HCT116 (cell line): Measurements from ENCODE around the gene ZBTB38. TPM values are rescaled to one million over a fixed set of nuclear protein-coding genes. Genes with fewer than 3 reads are reported as not detected.

Source experiments
- ATAC-seq: fragments of 200-7000 bp; cut with Tn5 transposase; 2 replicates; pipeline ENCODE4 v1.9.1; 2020; ENCODE audit warnings: mild to moderate bottlenecking, moderate library complexity
- BruUV-seq: library from RNA; stranded (reverse); fragments of 400-500 nt; replicated peaks from 2 replicates; lab custom pipeline; 2021; lab: Mats Ljungman, UMichigan
- CTCF ChIA-PET: fragments of 300-600 bp; sonication (Branson Sonifier 250); formaldehyde crosslinking; loops from one replicate; lab custom pipeline; 2021; ENCODE audit warnings: antibody characterized with exemption; lab: Charles Lee
- POLR2A ChIA-PET: fragments of 300-600, 350-600 bp; sonication (Branson Sonifier 250); formaldehyde crosslinking; loops from one replicate; lab custom pipeline; 2021; ENCODE audit warnings: antibody characterized with exemption; lab: Charles Lee
- RAD21 ChIA-PET, 2 experiments: fragments of 300-600 bp; sonication (Branson Sonifier 250); formaldehyde crosslinking; loops; one replicate each; lab custom pipeline; 2023; ENCODE audit warnings: low total read pairs in 2 of 2; ENCODE audit not compliant: uncharacterized antibody in 2 of 2, unreplicated experiment in 2 of 2, low non-redundant PET in 1 of 2; lab: Charles Lee
- DNase-seq: peaks from one replicate; pipeline ENCODE4 v3.0.0-alpha.2; 2010; ENCODE audit warnings: low read depth, low spot score
- H2AFZ ChIP-seq: fragments of 200-600 bp; shearing (Covaris generic), sonication (generic); 2 replicates; pipeline ENCODE4 v1.6.1; 2017; ENCODE audit warnings: low read depth, mixed run types, mixed read lengths, antibody characterized with exemption, low read length; ENCODE audit not compliant: poor library complexity, severe bottlenecking
- H3K27ac ChIP-seq: 2 replicates; pipeline ENCODE4 v1.5.1; 2012; ENCODE audit warnings: low read depth, low read length
- H3K27me3 ChIP-seq: fragments of 200-600 bp; sonication (generic); 2 replicates; pipeline ENCODE4 v1.6.1; 2016; ENCODE audit warnings: mixed run types, low read length, mixed read lengths; ENCODE audit not compliant: insufficient read depth
- H3K36me3 ChIP-seq, 2 experiments: fragments of 200-500 bp in 1 of 2; fragments of 200-600 bp in 1 of 2; sonication (Bioruptor generic) in 1 of 2; sonication (generic) in 1 of 2; 2 replicates each; pipeline versions ENCODE4 v1.5.1 to v1.6.1; 2014 to 2016; ENCODE audit warnings: low read length in 2 of 2, inconsistent platforms in 1 of 2, mixed read lengths in 1 of 2, mixed run types in 1 of 2; ENCODE audit not compliant: insufficient read depth in 2 of 2, control insufficient read depth in 1 of 2
- H3K4me1 ChIP-seq, 2 experiments: fragments of 200-600 bp in 1 of 2; sonication (generic) in 1 of 2; 2 replicates each; pipeline versions ENCODE4 v1.5.1 to v1.6.1; 2012 to 2017; ENCODE audit warnings: low read length in 2 of 2, inconsistent platforms in 1 of 2, mild to moderate bottlenecking in 1 of 2, mixed read lengths in 1 of 2, mixed run types in 1 of 2, moderate library complexity in 1 of 2; ENCODE audit not compliant: insufficient read depth in 2 of 2, control insufficient read depth in 1 of 2
- H3K4me2 ChIP-seq: fragments of 200-600 bp; sonication (generic); 2 replicates; pipeline ENCODE4 v1.6.1; 2017; ENCODE audit warnings: mixed run types, low read length, mixed read lengths
- H3K4me3 ChIP-seq, 2 experiments: fragments of 200-600 bp in 1 of 2; sonication (generic) in 1 of 2; replicated peaks in 1 of 2; 2 replicates each; pipeline ENCODE4 v1.5.1; 2011 to 2016; ENCODE audit warnings: low read length in 2 of 2, control low read depth in 1 of 2, low read depth in 1 of 2, mild to moderate bottlenecking in 1 of 2, mixed read lengths in 1 of 2, mixed run types in 1 of 2
- H3K79me2 ChIP-seq: fragments of 200-600 bp; sonication (generic); 2 replicates; pipeline ENCODE4 v1.6.1; 2017; ENCODE audit warnings: mild to moderate bottlenecking, mixed run types, low read length, moderate library complexity, mixed read lengths; ENCODE audit not compliant: insufficient read depth
- H3K9ac ChIP-seq: fragments of 200-600 bp; sonication (generic); 2 replicates; pipeline ENCODE4 v1.6.1; 2016; ENCODE audit warnings: low read length, mixed read lengths
- H3K9me2 ChIP-seq: fragments of 200-600 bp; sonication (generic), shearing (Covaris generic); 2 replicates; pipeline ENCODE4 v1.6.1; 2017; ENCODE audit warnings: mixed run types, mild to moderate bottlenecking, moderate library complexity; ENCODE audit not compliant: insufficient read depth
- H3K9me3 ChIP-seq, 2 experiments: fragments of 200-500 bp in 1 of 2; fragments of 200-600 bp in 1 of 2; sonication (Bioruptor generic) in 1 of 2; sonication (generic) in 1 of 2; 2 replicates each; pipeline ENCODE4 v1.6.1; 2014 to 2017; ENCODE audit warnings: low read length in 2 of 2, mixed read lengths in 2 of 2, inconsistent platforms in 1 of 2, low read depth in 1 of 2, mild to moderate bottlenecking in 1 of 2, mixed run types in 1 of 2, moderate library complexity in 1 of 2; ENCODE audit not compliant: control insufficient read depth in 1 of 2, insufficient read depth in 1 of 2
- H4K20me1 ChIP-seq: fragments of 200-600 bp; sonication (generic), shearing (Covaris generic); 2 replicates; pipeline ENCODE4 v1.6.1; 2017; ENCODE audit warnings: mixed run types, mild to moderate bottlenecking, moderate library complexity; ENCODE audit not compliant: insufficient read depth
- ATF3 ChIP-seq: IDR thresholded peaks from 2 replicates; pipeline ENCODE4 v1.6.1; 2012
- CBX3 ChIP-seq: IDR thresholded peaks from 2 replicates; pipeline ENCODE4 v1.6.1; 2012; ENCODE audit warnings: low read depth
- CEBPB ChIP-seq: IDR thresholded peaks from 2 replicates; pipeline ENCODE4 v1.6.1; 2012; ENCODE audit warnings: low read depth
- CTCF ChIP-seq, 3 experiments: fragments of 200-600 bp in 1 of 3; sonication (generic) in 1 of 3; IDR thresholded peaks in 2 of 3; conservative IDR thresholded peaks in 1 of 3; 2 replicates each; pipeline ENCODE4 v1.5.1; 2012 to 2017; ENCODE audit warnings: low read depth in 2 of 3, low read length in 2 of 3, antibody characterized with exemption in 1 of 3, borderline replicate concordance in 1 of 3, control low read depth in 1 of 3, mild to moderate bottlenecking in 1 of 3, mixed read lengths in 1 of 3, mixed run types in 1 of 3, moderate library complexity in 1 of 3; ENCODE audit not compliant: insufficient read depth in 1 of 3
- EGR1 ChIP-seq: IDR thresholded peaks from 2 replicates; pipeline ENCODE4 v1.6.1; 2012; ENCODE audit warnings: low read depth
- ELF1 ChIP-seq: IDR thresholded peaks from 2 replicates; pipeline ENCODE4 v1.6.1; 2012; ENCODE audit warnings: low read depth, borderline replicate concordance
- EZH2 ChIP-seq: fragments of 200-600 bp; sonication (generic); IDR thresholded peaks from 2 replicates; pipeline ENCODE4 v1.6.1; 2017; ENCODE audit warnings: antibody characterized with exemption, mixed run types
- EZH2phosphoT487 ChIP-seq: fragments of 200-600 bp; IDR thresholded peaks from 2 replicates; pipeline ENCODE4 v1.6.1; 2018; ENCODE audit warnings: antibody characterized with exemption, borderline replicate concordance
- FOSL1 ChIP-seq: IDR thresholded peaks from 2 replicates; pipeline ENCODE4 v1.6.1; 2012; ENCODE audit warnings: low read depth
- JUND ChIP-seq: IDR thresholded peaks from 2 replicates; pipeline ENCODE4 v1.6.1; 2012
- MAX ChIP-seq: IDR thresholded peaks from 2 replicates; pipeline ENCODE4 v1.6.1; 2012
- POLR2A ChIP-seq: IDR thresholded peaks from 2 replicates; pipeline ENCODE4 v1.7.0; 2011; ENCODE audit warnings: borderline replicate concordance; ENCODE audit not compliant: insufficient read depth, insufficient read length; ENCODE audit errors: extremely low read depth
- POLR2AphosphoS5 ChIP-seq: IDR thresholded peaks from 2 replicates; pipeline ENCODE4 v1.6.1; 2011; ENCODE audit warnings: mild to moderate bottlenecking, low read depth, low read length, moderate library complexity
- RAD21 ChIP-seq: IDR thresholded peaks from 2 replicates; pipeline ENCODE4 v1.6.1; 2012; ENCODE audit warnings: low read depth, mild to moderate bottlenecking
- REST ChIP-seq: IDR thresholded peaks from 2 replicates; pipeline ENCODE4 v1.6.1; 2012; ENCODE audit warnings: low read depth
- SIN3A ChIP-seq: IDR thresholded peaks from 2 replicates; pipeline ENCODE4 v1.6.1; 2012; ENCODE audit warnings: low read depth
- SP1 ChIP-seq: IDR thresholded peaks from 2 replicates; pipeline ENCODE4 v1.6.1; 2012; ENCODE audit warnings: low read depth
- SRF ChIP-seq: IDR thresholded peaks from 2 replicates; pipeline ENCODE4 v1.6.1; 2012; ENCODE audit warnings: low read depth
- YY1 ChIP-seq: IDR thresholded peaks from 2 replicates; pipeline ENCODE4 v1.6.1; 2011; ENCODE audit warnings: low read length, low read depth, moderate library complexity, mild to moderate bottlenecking; ENCODE audit not compliant: insufficient replicate concordance; ENCODE audit errors: extremely low read depth
- ZFX ChIP-seq: fragments of 450-650 bp; IDR thresholded peaks from 2 replicates; pipeline ENCODE4 v1.6.1; 2017
- intact Hi-C: fragments of 100-400 bp; cut with micrococcal nuclease; formaldehyde crosslinking; loops from 2 replicates; pipeline ENCODE4 v1.10.0; 2022
- total RNA-seq: library from RNA; stranded (reverse); gene quantifications from one replicate; pipeline ENCODE4 v1.2.1, GENCODE V29; 2021; ENCODE audit not compliant: unreplicated experiment

The ZBTB38 gene
- total RNA-seq, 1 experiment from 2014 or later: 33.5 TPM

GRCh38 chr3:141383555-141384129 is 15.3 kb downstream of the ZBTB38 start:
- H3K4me1 ChIP-seq: no peaks in the 10 kb centered on the region
- CTCF ChIA-PET: no interaction called here

More at GRCh38 chr3:141383555-141384129, 15.3 kb downstream of the ZBTB38 start:
- RAD21 ChIA-PET: no interaction called here
- DNase-seq: no peak
- H3K27me3 ChIP-seq: no peaks in the 10 kb centered on the region
- no peak overlapping the region for H3K9ac ChIP-seq
- no peaks in the 10 kb centered on the region for H3K9me3 ChIP-seq
- H3K9me2 ChIP-seq: no peaks in the 10 kb centered on the region
- no peaks in the 10 kb centered on the region for H4K20me1 ChIP-seq
- TF ChIP-seq EGR1 (no peak), REST (no peak), JUND (no peak), ZFX (no peak), ELF1 (no peak), EZH2phosphoT487 (no peak), CTCF (IDR thresholded peaks at IDR 0.05 in 2 of 3, conservative IDR thresholded peaks at IDR 0.05 in 1 of 3; ENCODE audit: borderline replicate concordance in 1 of 3, insufficient read depth in 1 of 3, low read depth in 2 of 3, low read length in 2 of 3) (no peak), ATF3 (no peak), RAD21 (no peak), POLR2A (no peak), EZH2 (no peak), CEBPB (no peak), POLR2AphosphoS5 (no peak), SP1 (no peak), CBX3 (no peak), MAX (no peak), SRF (no peak), SIN3A (no peak), YY1 (no peak), FOSL1 (no peak)
- TF ChIP-seq, all 23 proteins: peak for 0
- Histone ChIP-seq H2AFZ (no peak overlapping the region), H3K4me3 (no peak overlapping the region), H3K27ac (no peak overlapping the region), H3K4me2 (no peak overlapping the region), H3K36me3 (no peaks in the 10 kb centered on the region; a peak in 1 of 4 replicates), H3K79me2 (no peaks in the 10 kb centered on the region)
- POLR2A ChIA-PET: interaction anchor here (1.6 kb wide), 1 partner anchor 18 kb away, joined by 3 read pairs; no protein-coding TSS in a partner anchor
- BruUV-seq: no TSS peak
- intact Hi-C loops: no loop called here
- no peak for ATAC-seq
